Mononuclear cell (primary cell): Measurements from ENCODE around the gene RXFP2. TPM values are rescaled to one million over a fixed set of nuclear protein-coding genes. Genes with fewer than 3 reads are reported as not detected.

ENCODE experiments used
- H3K27me3 ChIP-seq: 2 replicates; pipeline ENCODE4 v1.6.0; 2011; ENCODE audit warnings: low read length, control low read depth; ENCODE audit not compliant: insufficient read depth
- H3K4me1 ChIP-seq: 2 replicates; pipeline ENCODE4 v1.5.1; 2011; ENCODE audit warnings: mild to moderate bottlenecking, low read length, control low read depth; ENCODE audit not compliant: insufficient read depth
- H3K4me3 ChIP-seq: 2 replicates; pipeline ENCODE4 v1.5.1; 2011; ENCODE audit warnings: mild to moderate bottlenecking, low read length, moderate library complexity
- H3K9me3 ChIP-seq: 2 replicates; pipeline ENCODE4 v1.5.1; 2011; ENCODE audit warnings: low read depth, mild to moderate bottlenecking, control low read depth, low read length
- total RNA-seq: library from RNA; depleted of rRNA; stranded (reverse); fragments of >200 nt; gene quantifications from one replicate; pipeline ENCODE4 v1.2.3, GENCODE V29; 2012

RXFP2 gene
- total RNA-seq: not detected

DNA sequence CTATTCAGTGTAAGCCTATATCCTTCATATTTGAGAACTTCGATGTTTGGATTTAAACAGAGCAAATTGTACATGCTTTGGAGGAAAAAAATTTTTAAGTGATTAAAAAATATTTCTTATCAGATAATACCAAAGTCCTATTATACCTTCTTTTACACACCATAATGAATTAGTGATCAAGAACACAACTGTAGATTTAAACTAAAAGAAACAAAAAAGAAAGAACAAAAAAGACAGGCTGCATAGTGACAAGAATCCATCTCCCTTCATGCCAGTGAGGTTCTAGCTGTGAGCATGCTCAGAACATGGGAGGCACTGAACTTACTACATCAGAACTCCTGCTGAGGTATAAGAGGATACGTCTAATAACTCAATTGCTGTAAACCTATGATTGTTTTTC, at the start of gene RXFP2:
Gene RXFP2, plus strand, starts transcription at position 301 of the 400 bp plus-strand sequence. Its CDS starts 87 bp downstream, at position 388.
- H3K9me3 ChIP-seq: no peaks in the 10 kb centered on the region
- H3K27me3 ChIP-seq: no peaks in the 10 kb centered on the region
- H3K4me1 ChIP-seq: no peaks in the 10 kb centered on the region
- H3K4me3 ChIP-seq: no peak within 1 kb of the TSS

DNA sequence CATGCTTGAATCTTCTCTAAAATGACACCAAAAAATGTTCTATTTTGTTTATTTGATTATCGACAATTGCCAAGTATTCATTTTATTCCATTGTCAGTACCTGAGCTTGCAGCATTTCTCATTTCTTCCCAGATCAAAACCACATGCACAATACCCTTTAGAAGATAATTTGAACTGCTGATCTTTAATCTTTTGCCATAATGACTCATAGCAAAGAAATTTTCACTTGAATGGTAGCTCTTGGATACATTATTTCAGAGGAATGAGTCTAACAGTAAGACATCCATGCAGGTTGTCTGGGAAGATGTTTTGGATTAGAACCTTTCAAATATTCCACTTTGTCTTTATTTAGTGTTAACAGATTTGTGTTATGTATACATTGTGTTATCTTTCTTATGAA, 42.0 kb upstream of the RXFP2 start:
- Histone ChIP-seq H3K4me1 (no peaks in the 10 kb centered on the region), H3K4me3 (no peak overlapping the region), H3K9me3 (no peaks in the 10 kb centered on the region), H3K27me3 (no peaks in the 10 kb centered on the region)

DNA sequence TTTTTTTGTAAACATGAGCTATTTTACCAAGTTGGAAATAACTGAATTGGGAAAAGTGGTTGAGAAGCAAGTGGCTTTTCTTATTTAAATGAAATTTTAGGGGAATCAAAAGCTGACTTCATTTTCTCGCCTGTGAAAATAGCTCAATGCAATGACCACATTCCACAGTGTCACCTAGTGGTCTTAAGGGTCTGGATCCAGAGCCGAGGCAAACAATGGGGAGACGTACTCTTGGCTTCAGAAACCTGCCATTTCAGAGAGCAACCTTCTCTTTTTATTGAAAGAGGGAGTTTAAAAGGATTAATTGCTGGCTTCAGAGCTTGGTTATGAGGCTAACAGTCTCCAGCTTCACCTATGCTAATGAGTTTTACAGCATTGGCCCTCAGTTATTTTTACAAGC, 39.7 kb upstream of the RXFP2 start:
- H3K4me3 ChIP-seq: no peak overlapping the region
- no peaks in the 10 kb centered on the region for H3K9me3 ChIP-seq
- no peaks in the 10 kb centered on the region for H3K27me3 ChIP-seq
- no peaks in the 10 kb centered on the region for H3K4me1 ChIP-seq

DNA sequence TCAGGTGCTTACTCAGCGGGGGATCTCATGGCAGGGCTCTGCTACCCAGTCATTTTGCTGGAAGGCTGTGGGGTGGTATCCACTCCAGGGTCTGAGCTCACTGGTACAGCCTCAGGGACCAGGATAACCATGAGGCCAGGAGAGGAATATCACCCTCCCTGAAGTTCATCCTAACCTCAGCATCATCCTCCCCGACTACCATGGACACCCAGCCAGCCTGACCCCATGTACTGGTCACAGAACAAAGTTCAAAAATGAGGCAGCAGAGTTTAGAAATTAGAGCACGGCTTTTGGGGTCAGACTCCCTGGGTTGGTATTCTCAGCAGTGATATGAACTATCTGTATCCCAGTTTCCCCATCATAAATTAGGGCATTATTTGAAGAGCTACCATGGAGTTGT, 35.5 kb upstream of the RXFP2 start:
- H3K9me3 ChIP-seq: no peaks in the 10 kb centered on the region
- H3K27me3 ChIP-seq: no peaks in the 10 kb centered on the region
- H3K4me1 ChIP-seq: no peaks in the 10 kb centered on the region
- no peak overlapping the region for H3K4me3 ChIP-seq

DNA sequence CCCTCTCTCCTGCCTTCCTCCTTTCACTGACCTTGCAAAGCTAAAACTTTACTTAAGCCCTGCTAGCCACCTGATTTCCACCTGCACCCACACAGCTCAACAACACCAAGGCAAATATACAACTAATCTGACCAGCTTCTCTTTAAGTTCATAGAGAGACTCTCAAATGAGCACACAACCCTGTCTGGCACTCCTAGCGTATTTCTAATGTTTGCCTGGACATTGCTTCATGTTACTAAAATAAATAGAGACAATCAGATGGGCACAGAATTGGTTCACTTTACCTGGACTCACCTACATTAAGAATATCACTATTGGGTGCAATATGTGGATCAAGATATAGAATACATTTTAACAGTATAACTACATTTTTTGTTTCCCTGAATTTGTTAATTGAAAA, 33.2 kb upstream of the RXFP2 start:
- H3K27me3 ChIP-seq: no peaks in the 10 kb centered on the region
- H3K4me1 ChIP-seq: no peaks in the 10 kb centered on the region
- no peaks in the 10 kb centered on the region for H3K9me3 ChIP-seq
- H3K4me3 ChIP-seq: no peak overlapping the region

GRCh38 chr13:31717583-31717982, 21.7 kb upstream of the RXFP2 start:
- H3K9me3 ChIP-seq: no peaks in the 10 kb centered on the region
- no peaks in the 10 kb centered on the region for H3K4me1 ChIP-seq
- no peak overlapping the region for H3K4me3 ChIP-seq
- H3K27me3 ChIP-seq: no peaks in the 10 kb centered on the region

DNA sequence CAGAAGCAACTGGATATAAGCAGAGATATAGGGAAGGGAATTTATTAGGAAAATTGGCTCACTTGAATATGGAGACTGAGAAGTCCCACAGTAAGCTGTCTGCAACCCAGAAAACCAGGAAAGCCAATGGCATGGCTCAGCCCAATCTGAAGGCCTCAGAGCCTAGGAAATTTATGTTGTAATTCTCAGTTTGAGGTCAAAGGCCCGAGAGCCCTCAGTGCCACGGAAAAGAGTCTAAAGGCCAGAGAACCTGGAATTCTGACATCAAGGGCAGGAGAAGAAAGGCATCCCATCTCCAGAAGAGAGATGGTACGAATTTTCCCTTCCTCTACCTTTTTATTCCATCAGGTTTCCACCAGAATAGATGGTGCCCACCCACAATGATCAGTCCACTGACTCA, 20.1 kb upstream of the RXFP2 start:
- no peaks in the 10 kb centered on the region for H3K9me3 ChIP-seq
- H3K4me3 ChIP-seq: no peak overlapping the region
- no peaks in the 10 kb centered on the region for H3K4me1 ChIP-seq

GRCh38 chr13:31722673-31723072, 16.7 kb upstream of the RXFP2 start:
- Histone ChIP-seq H3K4me1 (no peaks in the 10 kb centered on the region), H3K9me3 (no peaks in the 10 kb centered on the region), H3K27me3 (no peaks in the 10 kb centered on the region), H3K4me3 (no peak overlapping the region)

More for the DNA sequence above, 20.1 kb upstream of the RXFP2 start:
- no peaks in the 10 kb centered on the region for H3K27me3 ChIP-seq

GRCh38 chr13:31725841-31726240, 13.5 kb upstream of the RXFP2 start:
- H3K27me3 ChIP-seq: no peaks in the 10 kb centered on the region
- no peaks in the 10 kb centered on the region for H3K4me1 ChIP-seq
- no peaks in the 10 kb centered on the region for H3K9me3 ChIP-seq

GRCh38 chr13:31731921-31732320, 7.4 kb upstream of the RXFP2 start:
- Histone ChIP-seq H3K4me1 (no peaks in the 10 kb centered on the region), H3K27me3 (no peaks in the 10 kb centered on the region), H3K4me3 (no peak overlapping the region), H3K9me3 (no peaks in the 10 kb centered on the region)

More at GRCh38 chr13:31725841-31726240, 13.5 kb upstream of the RXFP2 start:
- no peak overlapping the region for H3K4me3 ChIP-seq

GRCh38 chr13:31733066-31733465, 6.3 kb upstream of the RXFP2 start:
- no peaks in the 10 kb centered on the region for H3K9me3 ChIP-seq
- no peaks in the 10 kb centered on the region for H3K4me1 ChIP-seq
- no peak overlapping the region for H3K4me3 ChIP-seq
- no peaks in the 10 kb centered on the region for H3K27me3 ChIP-seq

DNA sequence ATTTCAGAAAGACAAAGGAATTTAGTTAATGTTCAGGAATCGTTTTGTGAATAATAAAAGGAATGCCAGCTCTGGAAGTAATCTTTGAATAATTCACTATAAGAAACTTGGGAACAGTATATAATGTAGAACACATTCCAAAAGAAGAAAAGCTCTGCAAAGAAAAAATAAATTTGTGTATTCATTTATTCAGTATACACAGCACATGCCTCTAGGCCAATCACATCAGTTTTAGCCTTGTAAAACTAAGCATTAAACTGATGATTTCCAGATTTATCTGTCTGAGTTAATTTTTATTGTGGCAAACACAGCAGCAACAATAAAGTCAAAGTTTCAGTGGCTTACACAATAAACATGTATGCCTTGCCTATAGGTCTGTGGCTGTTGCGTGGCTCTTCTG, 5.7 kb upstream of the RXFP2 start:
- Histone ChIP-seq H3K4me1 (no peaks in the 10 kb centered on the region), H3K9me3 (no peaks in the 10 kb centered on the region), H3K27me3 (no peaks in the 10 kb centered on the region), H3K4me3 (no peak overlapping the region)

DNA sequence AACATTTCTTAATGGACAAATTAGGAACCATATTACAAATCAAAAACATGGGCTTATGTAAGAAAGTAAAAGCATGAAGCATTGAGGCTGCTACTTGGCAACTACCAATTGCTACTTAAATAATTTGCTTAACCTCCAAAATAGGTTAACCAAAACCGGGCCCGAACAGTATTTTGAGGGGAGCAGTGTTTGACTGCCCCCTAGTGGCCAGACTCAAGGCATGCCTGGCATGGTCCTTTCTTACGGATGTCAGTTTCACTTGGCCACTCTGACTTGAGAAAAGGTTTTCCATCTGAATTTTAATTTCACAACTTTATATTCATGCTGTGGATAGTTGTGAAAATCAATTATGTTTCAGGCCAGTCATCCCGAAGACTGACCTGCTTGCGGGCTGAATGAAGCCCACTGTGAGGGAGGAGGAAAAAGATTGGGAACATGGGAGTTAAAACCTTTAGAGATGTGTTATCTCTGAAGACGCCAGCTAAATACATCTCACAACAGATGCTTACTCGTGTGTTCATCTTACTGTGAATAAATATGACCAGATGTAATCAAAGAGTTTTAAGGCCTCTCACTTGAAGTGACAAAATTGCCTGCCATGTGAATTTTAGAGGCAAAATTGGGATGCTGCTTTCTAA, 2.9 kb downstream of the RXFP2 start:
- Histone ChIP-seq H3K27me3 (no peaks in the 10 kb centered on the region), H3K4me1 (no peaks in the 10 kb centered on the region), H3K4me3 (no peak overlapping the region), H3K9me3 (no peaks in the 10 kb centered on the region)

DNA sequence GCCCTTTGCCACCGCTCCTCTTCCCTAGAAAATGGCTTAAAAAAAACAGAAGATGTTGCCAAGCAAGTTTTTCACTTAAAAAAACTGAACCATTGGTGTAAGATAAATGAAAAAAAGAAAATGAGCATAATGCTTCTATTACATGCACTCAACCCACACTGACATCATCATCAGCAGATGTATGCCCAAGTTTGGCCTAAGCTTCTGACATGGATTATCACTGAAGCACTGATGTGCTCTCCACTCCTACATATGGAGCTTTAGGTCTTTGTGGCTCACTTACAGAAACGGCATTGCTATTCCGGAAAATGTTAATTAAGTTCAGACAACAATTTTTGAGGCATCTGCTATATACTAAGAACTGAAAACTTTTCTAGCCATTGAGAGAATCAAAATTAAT, 8.0 kb downstream of the RXFP2 start:
- no peaks in the 10 kb centered on the region for H3K27me3 ChIP-seq
- no peaks in the 10 kb centered on the region for H3K4me1 ChIP-seq
- no peaks in the 10 kb centered on the region for H3K9me3 ChIP-seq
- no peak overlapping the region for H3K4me3 ChIP-seq

- Histone ChIP-seq H3K9me3 (no peaks in the 10 kb centered on the region), H3K27me3 (no peaks in the 10 kb centered on the region), H3K4me3 (no peak overlapping the region), H3K4me1 (no peaks in the 10 kb centered on the region)
Observed at GRCh38 chr13:31747966-31748365, 8.6 kb downstream of the RXFP2 start.

GRCh38 chr13:31749929-31750328, 10.6 kb downstream of the RXFP2 start:
- Histone ChIP-seq H3K9me3 (no peaks in the 10 kb centered on the region), H3K27me3 (no peaks in the 10 kb centered on the region), H3K4me1 (no peaks in the 10 kb centered on the region), H3K4me3 (no peak overlapping the region)
